Small intestine (tissue), 7 donors: ENCODE data around the gene POU3F3. TPM values are rescaled to one million over a fixed set of nuclear protein-coding genes. Genes with fewer than 3 reads are reported as not detected.

Experiments used
- DNase-seq, 2 donors: peaks; one replicate each; pipeline versions ENCODE4 v3.0.0 to v3.0.0-alpha.2; 2013
- FAIRE-seq: peaks from 2 replicates; lab custom pipeline; 2012; peaks lifted over from hg19 to GRCh38; lab: Jason Lieb, UNC
- H3K27ac ChIP-seq, 3 donors: one replicate each; pipeline ENCODE4 v1.5.1; 2013; ENCODE audit warnings: low read length in 2 of 3, mild to moderate bottlenecking in 2 of 3, control low read depth in 1 of 3, inconsistent platforms in 1 of 3, low read depth in 1 of 3, moderate library complexity in 1 of 3
- H3K27me3 ChIP-seq, 3 donors: one replicate each; pipeline ENCODE4 v1.6.1; 2013; ENCODE audit warnings: low read length in 3 of 3, inconsistent platforms in 1 of 3; ENCODE audit not compliant: control insufficient read depth in 3 of 3, insufficient read depth in 3 of 3
- H3K36me3 ChIP-seq, 3 donors: one replicate each; pipeline ENCODE4 v1.6.1; 2013; ENCODE audit warnings: low read length in 3 of 3, inconsistent platforms in 1 of 3, low read depth in 1 of 3, mild to moderate bottlenecking in 1 of 3, moderate library complexity in 1 of 3; ENCODE audit not compliant: control insufficient read depth in 3 of 3, insufficient read depth in 2 of 3
- H3K4me1 ChIP-seq, 3 donors: one replicate each; pipeline ENCODE4 v1.6.1; 2013; ENCODE audit warnings: low read length in 2 of 3, inconsistent platforms in 1 of 3, low read depth in 1 of 3, mild to moderate bottlenecking in 1 of 3, moderate library complexity in 1 of 3; ENCODE audit not compliant: control insufficient read depth in 3 of 3, insufficient read depth in 2 of 3
- H3K4me3 ChIP-seq, 3 donors: one replicate each; pipeline ENCODE4 v1.5.1; 2013; ENCODE audit warnings: low read length in 3 of 3, control low read depth in 1 of 3, inconsistent platforms in 1 of 3, low read depth in 1 of 3, mild to moderate bottlenecking in 1 of 3, moderate library complexity in 1 of 3
- H3K9me3 ChIP-seq, 2 donors: one replicate each; pipeline ENCODE4 v1.6.1; 2013; ENCODE audit warnings: low read depth in 1 of 2, low read length in 1 of 2; ENCODE audit not compliant: control insufficient read depth in 2 of 2, insufficient read depth in 1 of 2
- WGBS, 3 donors: extraction: QIAGEN DNeasy Blood & Tissue Kit; methylation state at CpG; one replicate each; pipeline ENCODE4 v1.1.7; 2013; 5-methylcytosine and 5-hydroxymethylcytosine counted together
- polyA plus RNA-seq, 4 donors: library from polyadenylated mRNA; stranded (reverse) in 3 of 4; unstranded in 1 of 4; fragments of 200-250 nt in 3 of 4; fragments of 120-200 nt in 1 of 4; gene quantifications; one replicate each; pipeline versions ENCODE4 v1.2.1 to v1.2.3, GENCODE V29; 2013
- donor health status: healthy with polysubstance abuse.
- donor health status: control.
- donor health status: control.
- donor health status: Bipolar disorder and iron deficiency.
- donor health status: healthy.

Gene POU3F3
- polyA plus RNA-seq, 4 donors, result 0.04 to 0.15 TPM; not detected in 2

- no peak overlapping the region for H3K4me3 ChIP-seq
- DNase-seq, result no peak
These were observed 13.2 kb downstream of the POU3F3 start for GRCh38 chr2:104866883-104867812.

DNA sequence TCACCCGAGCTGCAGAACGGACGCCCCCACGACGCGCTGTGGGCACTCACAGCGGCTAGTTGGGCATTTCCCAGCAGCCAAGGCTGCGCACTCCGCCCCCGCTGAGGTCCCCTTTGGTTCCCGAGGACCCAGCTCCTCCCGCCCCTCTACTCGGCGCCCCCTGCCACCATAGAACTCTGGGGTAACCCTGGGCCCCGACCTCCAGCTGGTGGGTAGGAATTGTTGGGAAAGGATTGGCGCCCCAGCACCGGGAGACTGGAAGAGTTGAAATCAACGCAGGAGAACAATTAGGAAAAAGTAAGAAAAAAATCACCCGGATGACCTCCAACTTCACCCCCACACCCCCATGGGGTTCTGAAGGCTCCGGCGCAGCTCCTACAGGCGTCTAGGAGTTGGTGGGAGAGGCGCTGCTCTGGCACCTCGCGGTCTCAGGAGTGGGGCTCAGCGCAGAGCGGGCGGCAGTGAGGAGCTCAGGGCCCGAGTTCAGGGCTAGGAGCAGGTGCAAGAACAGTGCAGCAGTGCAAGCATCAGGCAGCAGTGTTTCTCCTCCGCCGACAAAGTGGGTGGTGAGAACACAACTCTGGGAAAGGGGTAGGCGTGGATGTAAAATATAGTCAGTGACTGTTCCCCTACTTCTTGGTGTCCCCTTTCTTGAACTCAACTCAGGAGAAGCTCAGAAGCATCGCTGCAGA lies 14.0 kb downstream of the POU3F3 start:
- no peaks in the 10 kb centered on the region for H3K9me3 ChIP-seq
- DNase-seq, result no peak
- H3K4me1 ChIP-seq, result peaks cover 2 to 11% (median 2%) of the 10 kb centered on the region in 3 donors
- no peak overlapping the region for H3K4me3 ChIP-seq
- 7 to 12% (median 9%) methylated on average over 33 of the region's 33 CpGs for WGBS, 3 donors
- no peaks in the 10 kb centered on the region for H3K36me3 ChIP-seq
- no peak overlapping the region for H3K27ac ChIP-seq
- peaks cover 18 to 99% (median 66%) of the 10 kb centered on the region in 3 donors for H3K27me3 ChIP-seq
- FAIRE-seq, result no peak

More at GRCh38 chr2:104866883-104867812, 13.2 kb downstream of the POU3F3 start:
- Histone ChIP-seq H3K27ac (no peak overlapping the region), H3K36me3 (no peaks in the 10 kb centered on the region), H3K9me3 (no peaks in the 10 kb centered on the region), H3K27me3 (peaks cover 18 to 99% (median 63%) of the 10 kb centered on the region in 3 donors), H3K4me1 (peaks cover 0 to 5% (median 0%) of the 10 kb centered on the region in 3 donors)
- FAIRE-seq, result no peak
- 1 to 5% (median 2%) methylated on average over 46 to 51 of the region's 51 CpGs for WGBS, 3 donors

DNA sequence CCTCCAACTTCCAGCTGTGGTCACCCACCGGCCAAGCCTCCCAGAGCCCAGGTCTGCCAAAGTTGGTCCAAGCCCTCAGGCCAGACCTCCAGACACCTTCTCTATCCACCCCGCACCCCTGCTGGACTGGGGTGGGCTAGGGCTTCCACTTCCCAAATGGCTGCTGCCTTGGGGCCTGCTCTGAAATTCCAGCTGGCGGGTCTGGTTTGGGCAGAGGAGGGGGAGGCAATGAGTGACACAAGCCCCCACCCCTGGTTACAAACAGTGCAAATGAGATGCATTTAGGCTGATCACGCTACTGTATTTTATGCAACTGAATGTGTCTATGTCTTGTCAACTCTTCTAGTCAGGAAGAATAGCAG lies 14.6 kb downstream of the POU3F3 start:
- Histone ChIP-seq H3K4me1 (peaks cover 2 to 11% (median 2%) of the 10 kb centered on the region in 3 donors), H3K9me3 (no peaks in the 10 kb centered on the region), H3K27ac (no peak overlapping the region), H3K4me3 (no peak overlapping the region), H3K27me3 (peaks cover 14 to 97% (median 62%) of the 10 kb centered on the region in 3 donors), H3K36me3 (no peaks in the 10 kb centered on the region)
- DNase-seq, result no peak
- 29 to 41% (median 37%) methylated on average over 4 of the region's 4 CpGs for WGBS, 3 donors
- FAIRE-seq, result no peak

- Histone ChIP-seq H3K4me3 (no peak overlapping the region), H3K4me1 (peaks cover 2 to 11% (median 2%) of the 10 kb centered on the region in 3 donors), H3K9me3 (no peaks in the 10 kb centered on the region), H3K27me3 (peaks cover 6 to 91% (median 53%) of the 10 kb centered on the region in 3 donors), H3K27ac (no peak overlapping the region), H3K36me3 (no peaks in the 10 kb centered on the region)
- FAIRE-seq (no peak), DNase-seq (no peak)
- 35 to 38% (median 35%) methylated on average over 4 of the region's 4 CpGs for WGBS, 3 donors
These were observed 16.4 kb downstream of the POU3F3 start for GRCh38 chr2:104870100-104870975.

- peaks cover 2 to 11% (median 2%) of the 10 kb centered on the region in 3 donors for H3K4me1 ChIP-seq
- H3K9me3 ChIP-seq, result no peaks in the 10 kb centered on the region
- 1 to 10% (median 7%) methylated on average over 8 of the region's 8 CpGs for WGBS, 3 donors
- no peak overlapping the region for H3K4me3 ChIP-seq
- DNase-seq, result no peak
- FAIRE-seq, result no peak
- H3K27ac ChIP-seq, result no peak overlapping the region
- H3K36me3 ChIP-seq, result no peaks in the 10 kb centered on the region
- peaks cover 4 to 81% (median 49%) of the 10 kb centered on the region in 3 donors for H3K27me3 ChIP-seq
These were observed 17.7 kb downstream of the POU3F3 start for GRCh38 chr2:104871649-104871971.

- H3K4me3 ChIP-seq, result peak overlapping the region in 2 of 3 donors; percentile 27 to 59
- H3K9me3 ChIP-seq, result no peaks in the 10 kb centered on the region
- H3K36me3 ChIP-seq, result no peaks in the 10 kb centered on the region
- DNase-seq, result no peak
- peaks cover 1 to 81% (median 45%) of the 10 kb centered on the region in 3 donors for H3K27me3 ChIP-seq
- FAIRE-seq, result no peak
- H3K4me1 ChIP-seq, result peaks cover 2 to 11% (median 2%) of the 10 kb centered on the region in 3 donors
- H3K27ac ChIP-seq, result no peak overlapping the region
- WGBS, 3 donors, result 1 to 3% (median 2%) methylated on average over 47 to 65 of the region's 65 CpGs
These were observed 18.3 kb downstream of the POU3F3 start for GRCh38 chr2:104871972-104872865.

DNA sequence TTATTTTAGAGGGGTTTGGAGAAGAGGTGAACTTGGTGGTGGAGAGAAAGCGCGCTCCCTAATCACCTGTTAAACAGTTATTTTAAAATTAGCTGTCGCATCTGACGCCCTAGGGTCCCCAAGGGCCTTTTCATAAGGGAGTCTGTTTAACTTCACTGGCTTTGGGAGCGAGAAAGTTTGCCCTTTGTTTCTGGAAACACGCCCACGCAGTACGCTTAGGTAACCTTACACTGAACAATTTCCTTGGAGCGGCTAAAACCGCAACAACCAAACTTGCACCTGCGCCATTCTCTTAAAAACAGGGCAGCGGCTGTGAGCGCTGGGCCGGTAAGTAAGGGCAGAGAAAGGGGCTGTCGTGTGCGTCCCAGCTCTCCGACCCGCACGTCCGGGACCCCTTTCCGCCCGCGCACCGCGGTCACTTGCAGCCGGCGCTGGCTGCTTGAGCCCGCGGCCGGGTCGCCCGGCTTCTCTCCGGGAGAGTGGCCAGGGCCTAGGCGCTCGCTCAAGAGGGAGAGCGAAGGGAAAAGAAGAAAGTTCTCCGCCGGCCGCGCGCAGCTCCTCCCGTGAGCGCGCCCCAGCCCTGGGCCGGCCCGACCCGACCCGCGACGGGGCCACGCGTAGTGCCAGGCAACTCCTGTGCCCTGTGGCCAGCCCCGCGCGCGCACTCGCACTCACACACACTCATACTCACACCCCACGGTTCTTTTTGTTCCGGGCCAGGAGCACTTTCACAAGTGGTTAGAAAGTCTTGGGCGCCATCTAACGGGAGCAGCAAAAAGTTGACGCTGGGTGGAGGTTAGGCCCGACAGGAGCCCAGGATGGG lies 19.2 kb downstream of the POU3F3 start:
- Histone ChIP-seq H3K4me1 (peaks cover 2 to 11% (median 2%) of the 10 kb centered on the region in 3 donors), H3K9me3 (no peaks in the 10 kb centered on the region), H3K27ac (no peak overlapping the region), H3K27me3 (peaks cover 0 to 79% (median 38%) of the 10 kb centered on the region in 3 donors), H3K4me3 (peak overlapping the region; percentile 11 to 59 (median 27)), H3K36me3 (no peaks in the 10 kb centered on the region)
- WGBS, 3 donors, result 1% methylated on average over 54 to 63 of the region's 63 CpGs
- no peak for FAIRE-seq
- DNase-seq, result peak; percentile 82 to 86
